HG03103 (cell line): ENCODE measurements around the gene FMO5.
A peak's percentile ranks its signal among the peaks of the same experiment; 100 is the strongest.

Experiments used
- ATAC-seq: cut with Tn5 transposase; IDR thresholded peaks from one replicate; pipeline ENCODE4 v1.9.1; 2021; ENCODE audit warnings: low read depth; ENCODE audit not compliant: unreplicated experiment

FMO5 gene, protein sequence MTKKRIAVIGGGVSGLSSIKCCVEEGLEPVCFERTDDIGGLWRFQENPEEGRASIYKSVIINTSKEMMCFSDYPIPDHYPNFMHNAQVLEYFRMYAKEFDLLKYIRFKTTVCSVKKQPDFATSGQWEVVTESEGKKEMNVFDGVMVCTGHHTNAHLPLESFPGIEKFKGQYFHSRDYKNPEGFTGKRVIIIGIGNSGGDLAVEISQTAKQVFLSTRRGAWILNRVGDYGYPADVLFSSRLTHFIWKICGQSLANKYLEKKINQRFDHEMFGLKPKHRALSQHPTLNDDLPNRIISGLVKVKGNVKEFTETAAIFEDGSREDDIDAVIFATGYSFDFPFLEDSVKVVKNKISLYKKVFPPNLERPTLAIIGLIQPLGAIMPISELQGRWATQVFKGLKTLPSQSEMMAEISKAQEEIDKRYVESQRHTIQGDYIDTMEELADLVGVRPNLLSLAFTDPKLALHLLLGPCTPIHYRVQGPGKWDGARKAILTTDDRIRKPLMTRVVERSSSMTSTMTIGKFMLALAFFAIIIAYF

DNA sequence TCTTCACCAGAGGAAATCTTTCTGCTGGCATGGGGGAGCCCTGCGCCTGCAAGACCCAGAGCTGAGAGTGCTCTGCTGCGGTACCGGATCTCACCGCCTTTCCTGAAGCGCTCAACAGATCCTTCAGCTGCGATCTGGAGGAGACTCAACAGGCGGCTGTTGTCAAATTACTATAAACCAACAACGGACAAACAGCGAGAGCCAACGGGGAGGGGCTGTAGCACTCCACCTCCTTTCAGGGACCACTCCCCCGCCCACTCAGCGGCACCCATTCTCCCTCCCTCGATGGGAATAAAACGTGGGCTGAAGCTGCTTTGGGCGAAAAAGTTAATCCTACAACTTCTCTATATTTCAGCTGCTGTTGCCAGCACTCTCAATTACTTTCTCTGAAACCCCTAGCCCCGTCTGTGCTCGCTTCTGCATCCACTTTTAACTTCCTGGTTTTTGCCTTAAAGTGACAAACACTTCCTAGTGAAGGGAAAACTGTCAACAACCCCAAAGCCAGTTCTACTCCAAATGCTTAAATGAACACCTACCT is at the start of gene FMO5:
TSS of gene FMO5 (minus strand) at position 147 of the 538 bp plus-strand sequence. CDS start 310 bp downstream, outside the sequence.
- ATAC-seq, result peak; percentile 74

DNA sequence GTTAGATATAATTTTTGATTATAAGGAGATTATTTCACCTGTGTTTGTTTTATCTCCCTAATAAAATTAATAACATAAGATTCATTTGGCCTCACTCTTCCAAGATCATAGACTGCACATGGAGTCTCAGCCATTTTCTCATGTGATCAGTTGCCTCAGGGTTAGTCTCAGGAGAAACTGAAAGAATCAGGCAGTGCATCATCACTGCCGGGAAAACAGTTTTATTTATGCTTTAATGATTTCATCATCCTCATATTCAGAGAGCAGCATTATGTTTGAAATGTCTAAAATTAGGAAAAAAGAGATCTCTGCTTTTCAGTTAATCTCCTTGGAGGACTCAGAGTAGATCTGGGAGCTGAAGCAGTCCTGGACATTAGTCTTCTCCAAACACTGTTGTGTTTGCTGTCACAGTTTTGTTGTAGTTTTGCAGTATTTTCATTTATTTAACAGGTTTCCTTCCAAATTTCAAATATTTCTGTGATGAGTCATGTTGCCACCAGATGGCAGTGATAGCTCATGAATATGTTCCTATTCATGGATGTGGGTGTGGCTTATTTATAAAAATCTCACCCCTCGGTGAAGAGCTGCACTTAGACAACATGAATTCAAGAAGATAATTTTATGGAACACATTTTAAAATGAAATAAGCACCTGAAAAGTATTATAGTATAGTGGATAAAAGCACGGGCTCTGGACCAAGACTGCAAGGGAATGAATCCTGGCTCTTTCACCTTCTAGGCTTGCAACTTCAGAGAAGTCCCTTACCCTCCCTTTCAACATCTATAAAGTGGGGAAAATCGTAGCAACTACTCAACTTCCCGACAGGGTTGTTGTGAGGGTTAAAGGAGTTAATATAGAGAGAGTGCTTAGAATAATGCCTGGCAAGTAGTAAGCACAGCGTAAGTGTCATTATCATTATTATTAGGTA is 48.5 kb upstream of the FMO5 start:
- no peak for ATAC-seq

DNA sequence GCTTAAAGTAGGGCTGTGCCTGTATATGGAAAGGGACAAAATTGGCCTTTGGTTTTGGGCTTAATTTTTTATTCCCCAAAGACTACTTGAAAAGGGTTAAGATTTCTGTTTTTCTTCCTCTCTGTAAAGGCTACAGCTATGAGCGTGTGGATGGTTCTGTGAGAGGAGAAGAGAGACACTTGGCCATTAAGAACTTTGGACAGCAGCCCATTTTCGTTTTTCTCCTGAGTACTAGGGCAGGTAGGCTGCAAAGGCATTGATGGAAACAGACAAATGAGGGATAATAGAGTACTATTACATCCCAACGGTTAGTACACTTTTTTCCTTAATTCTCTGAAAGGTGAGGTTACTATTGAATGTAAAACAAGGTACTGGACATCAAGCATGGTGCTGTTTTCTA is 46.9 kb upstream of the FMO5 start:
- no peak for ATAC-seq

DNA sequence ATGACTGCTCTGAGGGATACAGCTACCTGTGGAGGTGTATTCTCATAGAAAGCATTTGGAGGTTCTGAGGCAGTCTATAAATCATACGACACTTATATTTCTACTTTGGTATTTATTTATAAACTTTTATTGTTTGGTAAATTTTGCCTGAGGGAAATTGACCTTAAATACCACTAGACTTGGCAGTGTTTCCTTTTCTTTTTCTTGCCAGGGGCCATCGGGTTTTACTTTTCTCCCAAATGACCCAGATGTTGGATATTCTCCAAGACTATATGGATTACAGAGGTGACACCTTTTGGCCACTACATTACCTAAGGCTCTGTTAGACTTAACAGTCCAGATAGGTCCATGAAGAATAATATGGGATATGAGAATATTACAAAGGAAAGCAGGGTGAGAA is 45.6 kb upstream of the FMO5 start:
- no peak for ATAC-seq

DNA sequence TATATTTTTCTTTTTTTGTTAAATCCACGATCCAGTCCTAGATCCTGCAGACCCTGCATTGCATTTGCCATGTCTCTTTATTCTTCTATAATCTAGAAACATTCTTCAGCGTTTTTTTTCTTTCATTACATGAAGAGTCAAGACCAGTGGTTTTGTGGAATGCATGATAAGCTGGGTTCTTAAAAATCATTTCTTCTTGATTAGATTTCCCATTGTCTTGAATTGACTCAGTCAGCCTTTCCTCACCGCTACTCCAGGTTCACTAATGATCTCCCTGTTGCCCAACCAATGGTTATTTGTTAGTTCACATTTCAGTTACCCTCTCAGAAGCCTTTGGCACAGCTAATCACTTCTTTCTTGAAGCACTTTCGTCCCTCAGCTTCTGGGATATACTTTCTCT is 42.6 kb upstream of the FMO5 start:
- no peak for ATAC-seq

DNA sequence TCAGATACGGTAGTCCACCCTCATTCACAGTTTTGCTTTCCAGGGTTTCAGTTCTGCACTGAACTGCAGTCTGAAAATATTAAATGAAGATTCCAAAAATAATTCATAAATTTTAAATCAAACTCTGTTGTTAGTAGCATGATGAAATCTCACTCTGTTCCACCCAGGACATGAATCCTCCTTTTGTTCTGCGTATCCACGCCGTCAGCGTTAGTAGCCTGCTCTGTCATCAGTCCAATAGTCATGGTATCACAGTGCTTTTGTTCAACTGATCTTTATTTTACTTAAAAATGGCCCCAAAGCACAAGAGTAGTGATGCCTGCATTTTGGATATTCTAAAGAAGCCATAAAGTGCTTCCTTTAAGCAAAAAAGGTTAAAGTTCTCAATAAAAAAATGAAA is 41.2 kb upstream of the FMO5 start:
- ATAC-seq, result no peak

DNA sequence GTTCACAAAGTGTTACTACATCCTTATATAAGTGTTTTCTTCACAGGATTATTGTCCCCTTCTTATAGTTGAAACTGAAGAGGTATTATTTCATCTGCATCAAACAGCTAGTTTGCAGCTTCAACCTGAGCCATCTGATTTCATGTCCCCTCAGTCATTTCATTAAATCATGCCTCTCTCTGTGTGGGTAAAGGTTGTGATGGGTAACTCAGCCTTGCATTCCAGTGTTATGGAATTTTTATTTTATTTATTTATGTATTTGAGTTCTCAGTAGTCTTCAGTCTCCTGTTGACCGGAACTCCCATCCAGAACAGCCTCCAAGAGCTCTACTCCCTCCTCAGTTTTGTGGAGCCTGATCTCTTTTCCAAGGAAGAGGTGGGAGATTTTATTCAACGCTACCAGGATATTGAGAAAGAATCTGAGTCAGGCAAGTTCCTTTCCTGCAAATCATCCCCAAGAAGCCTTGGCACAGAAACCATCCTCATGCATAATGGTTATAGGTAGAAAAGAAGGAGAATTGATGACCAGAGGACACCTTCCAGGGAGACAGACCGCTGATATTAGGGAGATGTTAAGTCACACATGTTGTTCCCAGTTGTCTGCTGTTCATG is 39.1 kb upstream of the FMO5 start:
- no peak for ATAC-seq

DNA sequence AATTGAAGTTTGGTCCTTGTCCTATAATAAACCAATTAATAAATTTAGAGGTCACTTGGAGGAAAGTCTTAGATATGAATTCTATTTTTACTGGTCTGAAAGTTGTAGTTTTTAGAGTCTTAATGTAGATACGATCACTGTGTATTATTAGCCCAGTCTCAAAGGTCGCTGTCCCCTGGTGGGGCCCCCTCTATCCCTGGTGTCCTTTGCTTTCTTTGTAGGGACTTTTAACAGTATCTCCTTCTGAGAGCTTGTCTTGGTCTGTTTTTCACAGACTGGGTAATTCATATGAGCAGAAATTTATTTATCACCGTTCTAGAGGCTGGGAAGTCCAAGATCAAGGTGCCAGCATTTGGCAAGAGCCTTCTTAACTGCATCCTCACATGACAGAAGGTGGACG is 35.8 kb upstream of the FMO5 start:
- ATAC-seq, result no peak

DNA sequence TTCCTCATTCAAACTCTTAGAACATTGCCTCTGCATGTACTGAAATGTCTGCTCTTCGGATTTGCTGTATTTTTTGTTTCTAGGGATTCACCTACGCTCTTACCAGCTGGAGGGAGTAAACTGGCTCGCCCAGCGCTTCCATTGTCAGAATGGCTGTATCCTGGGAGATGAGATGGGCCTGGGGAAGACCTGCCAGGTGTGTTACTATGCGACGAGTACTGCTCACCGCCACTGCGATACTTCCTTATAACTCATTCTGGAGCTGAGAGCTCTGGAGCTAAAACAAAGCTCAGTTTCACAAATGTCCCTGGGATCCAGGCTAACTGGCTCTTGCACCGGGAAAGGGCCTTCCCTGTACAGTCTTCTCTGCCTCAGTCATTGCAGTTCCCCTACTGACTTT is 27.4 kb upstream of the FMO5 start:
- no peak for ATAC-seq

DNA sequence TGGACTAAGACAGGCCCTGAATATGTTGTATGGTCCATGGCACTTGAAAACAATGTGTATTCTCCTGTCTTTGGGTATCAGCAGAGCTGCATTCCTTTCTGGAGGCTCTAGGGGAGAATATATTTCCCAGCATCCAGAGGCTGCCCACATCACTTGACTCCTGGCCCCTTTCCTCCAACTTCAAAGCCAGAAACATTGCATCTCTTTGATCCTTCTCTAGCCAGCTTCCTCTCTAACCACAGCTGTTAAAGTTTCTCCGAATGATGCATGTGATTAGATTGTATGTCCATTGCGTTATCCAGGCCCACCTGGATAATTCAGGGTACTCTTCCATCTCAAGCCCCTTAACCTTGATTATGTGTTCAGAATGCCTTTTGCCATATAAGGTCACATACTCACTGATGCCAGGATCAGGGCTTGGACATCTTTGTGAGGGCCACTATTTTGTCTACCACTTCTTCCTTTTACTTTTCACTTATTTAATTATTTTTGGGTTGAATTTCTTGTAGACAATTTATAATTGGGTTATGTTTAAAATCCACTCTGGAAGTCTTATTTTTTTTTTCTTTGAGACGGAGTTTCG is 22.6 kb upstream of the FMO5 start:
- ATAC-seq, result no peak

DNA sequence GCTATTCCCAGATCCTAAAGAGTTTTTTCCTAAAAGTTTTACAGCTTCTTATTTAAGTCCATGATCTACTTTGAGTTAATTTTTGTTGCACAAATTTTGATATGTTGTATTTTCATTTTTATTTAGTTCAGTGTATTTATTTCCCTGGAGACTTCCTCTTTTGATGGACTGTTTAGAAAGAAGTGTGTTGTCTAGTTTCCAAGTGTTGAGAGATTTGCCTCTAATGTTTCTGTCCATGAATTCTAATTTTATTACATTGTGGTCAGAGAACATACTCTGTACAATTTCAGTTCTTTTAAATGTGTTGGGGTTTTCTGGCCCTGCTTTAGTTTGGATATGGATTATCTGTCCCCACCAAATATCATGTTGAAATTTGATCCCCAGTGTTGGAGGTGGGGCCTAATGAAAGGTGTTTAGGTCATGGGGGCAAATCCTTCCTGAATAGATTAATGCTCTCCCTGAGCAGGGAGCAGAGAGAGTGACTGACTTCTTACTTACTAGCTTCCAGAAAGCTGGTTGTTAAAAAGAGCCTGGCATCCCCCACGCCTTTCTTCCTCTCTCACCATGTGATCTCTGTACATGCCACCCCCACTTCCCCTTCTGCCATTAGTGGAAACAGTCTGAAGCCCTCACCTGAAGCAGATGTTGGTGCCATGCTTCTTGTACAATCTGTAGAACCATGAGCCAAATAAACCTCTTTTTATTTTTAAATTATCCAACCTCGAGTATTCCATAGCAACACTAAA is 21.9 kb upstream of the FMO5 start:
- no peak for ATAC-seq

DNA sequence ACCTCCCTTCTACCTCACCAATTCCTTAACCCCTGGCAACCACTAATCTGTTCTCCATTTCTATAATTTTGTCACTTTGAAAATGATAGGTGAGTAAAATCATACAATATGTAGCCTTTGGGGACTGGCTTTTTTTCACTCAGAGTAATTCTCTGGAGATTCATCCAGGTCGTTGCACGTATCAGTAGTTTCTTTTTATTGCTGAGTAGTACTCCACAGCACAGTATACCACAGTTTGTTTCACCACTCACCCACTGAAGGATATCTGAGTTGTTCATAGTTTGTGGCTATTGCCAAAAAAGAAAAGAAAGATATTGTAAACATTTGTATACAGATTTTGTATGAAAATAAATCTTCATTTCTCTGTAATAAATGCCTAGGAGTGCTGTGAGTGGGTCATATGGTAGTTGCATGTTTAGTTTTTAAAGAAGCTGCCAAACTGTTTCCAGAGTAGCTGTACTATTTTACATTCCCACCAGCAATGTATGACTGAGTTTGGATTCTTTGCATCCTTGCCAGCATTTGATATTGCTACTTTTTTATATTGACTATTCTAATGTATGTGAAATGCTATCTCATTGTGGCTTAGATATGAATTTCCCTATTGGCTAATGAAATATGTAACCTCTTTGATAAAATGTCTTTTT is 21.0 kb upstream of the FMO5 start:
- ATAC-seq, result no peak

DNA sequence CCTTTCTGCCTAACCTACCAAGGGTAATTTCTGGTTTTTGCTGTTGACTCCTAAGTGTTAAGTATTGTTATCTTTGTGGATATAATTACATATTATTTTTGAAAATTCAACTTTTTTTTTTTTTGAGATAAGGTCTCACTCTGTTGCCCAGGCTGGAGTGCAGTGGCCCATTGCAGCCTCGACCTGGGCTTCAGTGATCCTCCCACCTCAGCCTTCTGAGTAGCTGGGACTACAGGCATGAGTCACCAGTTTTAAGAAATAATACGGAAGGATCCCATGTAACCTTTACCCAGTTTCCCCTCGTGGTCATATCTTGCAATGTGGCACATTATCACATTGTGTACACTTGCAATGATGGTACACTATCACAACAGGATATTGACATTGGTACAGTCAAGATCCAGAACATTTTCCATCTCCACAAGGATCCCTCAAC is 20.5 kb upstream of the FMO5 start:
- no peak for ATAC-seq

DNA sequence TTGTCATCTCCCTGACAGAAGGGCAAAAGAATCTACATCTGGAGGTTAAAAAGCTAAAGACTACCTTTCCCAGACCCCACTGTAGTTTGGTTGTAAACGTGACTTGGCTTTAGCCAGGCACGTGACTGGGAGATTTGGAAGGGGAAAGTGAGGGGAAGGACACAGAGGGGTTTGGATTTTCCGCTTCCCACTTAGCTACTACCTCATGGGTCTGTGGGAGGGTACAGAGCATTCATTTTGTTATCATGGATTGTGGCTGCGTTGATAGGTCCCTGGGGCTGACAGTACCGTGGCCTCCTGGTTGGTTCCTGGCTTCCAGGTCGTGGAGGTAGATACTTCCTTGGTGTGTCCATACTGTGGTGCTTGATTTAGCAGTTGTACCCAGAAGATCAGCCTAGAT is 20.0 kb upstream of the FMO5 start:
- no peak for ATAC-seq

DNA sequence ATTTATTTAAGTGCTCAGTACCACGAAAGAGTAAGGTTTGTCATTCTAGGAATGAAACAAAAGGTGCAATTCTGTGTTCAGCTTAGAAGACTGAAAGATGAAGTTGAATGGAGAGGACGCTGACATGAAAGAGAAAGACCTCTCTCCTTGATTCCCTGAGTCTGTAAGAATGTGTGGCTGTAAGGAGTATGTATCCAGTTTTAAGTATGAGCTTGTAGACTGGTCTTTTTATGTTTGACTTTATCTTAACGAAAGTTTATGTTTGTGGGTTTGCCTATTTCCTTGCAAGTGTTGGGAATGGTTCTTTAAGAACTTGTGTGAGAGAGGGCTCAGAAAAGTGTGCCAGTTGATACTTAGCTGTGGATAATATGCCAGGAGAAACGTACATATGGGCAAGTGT is 18.7 kb upstream of the FMO5 start:
- no peak for ATAC-seq

DNA sequence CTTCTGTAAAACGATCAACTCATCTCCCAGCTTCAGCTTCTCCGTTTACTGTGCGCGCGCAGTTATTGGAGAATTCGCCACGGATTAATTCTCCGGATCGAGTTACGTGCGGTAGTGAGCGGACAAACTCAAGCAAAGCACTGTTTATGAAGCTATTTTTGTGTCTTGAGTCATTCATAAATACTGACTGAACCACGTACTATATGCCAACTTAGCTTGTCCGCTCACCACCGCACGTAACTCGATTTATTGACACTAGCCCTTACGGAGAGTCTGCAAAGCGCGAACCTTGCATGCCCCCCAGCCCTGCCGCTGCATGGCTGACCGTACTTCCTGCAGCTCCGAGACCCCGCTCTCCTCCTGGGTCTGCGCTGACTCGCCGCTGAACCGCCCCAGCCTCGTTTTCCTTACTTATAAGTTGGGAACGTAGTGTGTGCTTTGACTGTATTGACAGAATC is 18.1 kb upstream of the FMO5 start:
- ATAC-seq, result no peak

DNA sequence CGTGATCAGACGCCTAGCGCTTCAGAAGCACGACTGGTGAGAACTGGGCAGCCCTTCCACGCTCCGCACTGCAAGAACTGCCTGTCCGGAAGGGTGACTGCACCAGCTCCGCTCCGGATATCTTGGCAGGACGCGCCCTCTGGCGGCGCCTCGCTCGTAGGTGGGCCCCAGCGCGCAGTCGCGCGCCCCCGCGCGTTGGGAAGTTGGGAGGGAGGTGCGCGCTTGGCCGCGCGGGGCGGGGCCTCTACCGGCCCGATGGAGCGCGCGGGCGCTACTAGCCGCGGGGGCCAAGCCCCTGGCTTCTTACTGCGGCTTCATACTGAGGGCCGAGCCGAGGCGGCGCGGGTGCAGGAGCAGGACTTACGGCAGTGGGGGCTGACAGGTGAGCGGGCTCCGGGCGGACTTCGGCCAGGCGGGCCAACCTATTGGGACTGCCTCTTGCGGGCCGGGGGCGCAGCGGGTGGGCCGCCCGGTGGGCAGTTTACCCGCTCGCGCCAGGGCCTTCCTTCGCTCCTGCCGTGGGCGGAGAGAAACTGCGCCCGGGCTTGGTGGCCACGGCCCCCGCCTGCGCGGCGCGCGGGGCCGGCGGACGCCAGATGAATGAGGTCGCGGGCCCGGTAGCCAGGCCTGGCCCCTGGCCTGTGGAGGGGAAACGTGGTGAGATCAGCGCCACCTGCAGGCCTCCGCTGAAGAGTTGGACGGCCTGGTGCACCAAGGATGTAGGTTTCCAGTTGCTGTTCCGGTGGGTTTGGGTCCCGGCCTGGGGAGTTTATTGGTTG is 17.5 kb upstream of the FMO5 start, which contains the start of gene CHD1L:
TSS of gene CHD1L (plus strand) at position 236 of the 779 bp plus-strand sequence. CDS start at position 256, 20 bp downstream.
- peak; percentile 80 for ATAC-seq

DNA sequence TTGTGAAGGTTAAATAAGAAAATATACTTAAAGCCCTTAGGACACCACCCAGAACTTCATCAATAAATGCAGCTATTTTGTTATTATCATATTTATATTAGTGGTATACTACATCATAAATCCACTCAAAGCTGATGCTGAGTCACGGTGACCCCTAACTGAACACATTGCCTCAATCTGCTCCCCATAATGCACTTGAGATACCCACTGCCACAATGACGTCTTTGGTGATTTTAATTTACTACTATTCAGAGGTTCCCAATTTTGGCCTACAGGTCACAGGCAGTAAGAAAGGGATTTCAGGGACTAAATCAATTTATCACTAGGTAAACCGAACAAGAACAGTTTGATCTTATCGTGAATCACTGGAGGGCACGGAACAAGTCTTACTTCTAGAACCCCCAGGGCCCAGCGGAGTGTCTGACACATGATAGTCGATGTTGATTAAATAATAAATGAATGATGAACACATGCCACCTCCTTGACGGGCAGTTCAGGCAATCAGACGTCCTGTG is 16.9 kb upstream of the FMO5 start:
- no peak for ATAC-seq
